CD4-positive, alpha-beta T cell treated with Interleukin-2 at 100 ng/mL for 4 hours (primary cell): ENCODE measurements around the gene OPHN1.
"Not testable (repeated sequence)": the region's sequence is repeated elsewhere in the genome, so short reads cannot be mapped to it uniquely, and the experiment has no call there.

ENCODE experiments used
- DNase-seq: peaks from one replicate; pipeline ENCODE4 v3.0.0-alpha.2; 2020; ENCODE audit warnings: low spot score

OPHN1 gene

DNA sequence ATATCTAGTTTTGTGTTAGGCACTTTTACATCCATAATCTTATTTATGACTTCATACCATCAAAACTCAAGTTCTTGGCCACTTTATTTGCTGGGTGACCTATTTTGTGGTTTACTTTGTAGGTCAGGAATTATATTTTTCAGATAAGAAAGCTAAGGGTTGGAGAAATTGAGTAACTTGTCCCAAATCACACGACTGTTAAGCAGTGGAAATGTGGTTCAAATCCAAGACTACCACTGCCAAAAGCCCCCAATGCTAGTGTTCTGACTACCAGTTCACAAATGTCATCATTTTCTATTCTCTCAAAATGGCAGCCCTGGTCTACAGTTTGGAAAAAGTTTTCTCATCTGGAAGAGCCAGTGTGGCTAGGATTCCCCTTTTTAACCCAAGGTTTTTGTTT is 74.6 kb downstream of the OPHN1 start:
- DNase-seq: no peak

DNA sequence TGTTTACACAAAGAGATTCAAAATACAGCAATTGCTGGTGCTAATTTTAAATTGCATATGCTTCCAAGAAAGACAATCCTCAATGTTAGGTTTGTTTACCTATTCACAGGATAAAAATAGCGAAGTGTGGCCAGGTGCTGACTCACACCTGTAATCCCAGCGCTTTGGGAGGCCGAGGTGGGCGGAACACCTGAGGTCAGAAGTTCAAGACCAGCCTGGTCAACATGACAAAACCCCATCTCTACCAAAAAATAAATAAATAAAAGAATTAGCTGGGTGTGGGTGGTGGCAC is 77.7 kb downstream of the OPHN1 start:
- DNase-seq: no peak

DNA sequence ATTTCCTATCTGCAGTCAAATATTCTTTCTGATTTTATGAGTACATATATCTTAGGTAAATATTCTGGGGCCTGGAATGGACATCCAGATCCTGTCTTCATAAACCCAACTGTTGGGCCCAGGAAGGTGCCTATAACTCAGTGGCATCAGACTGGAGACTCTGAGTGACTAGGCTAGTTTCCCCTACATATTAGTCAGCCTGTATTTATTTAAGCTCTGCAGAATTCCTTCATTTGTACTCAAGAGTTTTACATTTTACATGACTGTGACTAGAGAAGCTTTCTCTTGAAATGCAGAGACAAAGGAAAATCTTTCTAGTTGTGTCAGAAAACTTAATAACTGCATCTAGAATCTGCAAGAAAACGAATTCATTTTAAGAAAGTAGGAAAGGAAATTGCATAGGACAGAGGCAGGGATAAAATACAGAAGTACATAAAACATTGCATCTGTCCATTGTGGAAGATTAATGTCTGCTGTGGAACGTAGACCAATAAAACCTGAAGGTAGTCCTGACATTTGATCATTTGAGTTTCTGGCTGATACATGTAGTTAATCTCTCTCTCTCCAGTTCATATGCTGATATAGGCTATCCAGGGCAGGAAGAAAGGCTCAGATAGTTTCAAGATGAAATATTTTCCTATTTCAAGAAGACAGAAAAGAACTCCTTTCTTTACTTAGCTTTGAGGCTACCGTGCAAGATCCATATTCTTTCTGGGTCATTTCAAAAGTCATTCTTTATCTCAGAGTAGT is 78.2 kb downstream of the OPHN1 start:
- no peak for DNase-seq

DNA sequence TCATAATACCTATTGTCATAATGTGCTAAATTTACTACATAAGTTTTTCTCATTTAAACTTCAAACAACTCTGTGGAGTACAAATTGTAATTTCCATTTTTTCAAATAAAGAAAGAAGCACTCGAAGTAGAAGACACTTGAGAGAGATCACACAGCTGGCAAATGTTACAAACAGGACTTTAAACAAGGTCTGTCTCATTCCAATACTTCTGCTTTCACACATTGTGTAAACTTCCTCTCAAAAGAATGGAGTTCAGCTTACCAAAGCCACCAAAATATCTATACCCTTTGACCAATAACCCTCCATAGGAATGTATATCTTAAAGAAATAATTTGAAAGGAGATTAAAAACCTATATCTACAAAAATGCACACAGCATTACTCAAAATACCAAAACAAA is 88.3 kb downstream of the OPHN1 start:
- no peak for DNase-seq

DNA sequence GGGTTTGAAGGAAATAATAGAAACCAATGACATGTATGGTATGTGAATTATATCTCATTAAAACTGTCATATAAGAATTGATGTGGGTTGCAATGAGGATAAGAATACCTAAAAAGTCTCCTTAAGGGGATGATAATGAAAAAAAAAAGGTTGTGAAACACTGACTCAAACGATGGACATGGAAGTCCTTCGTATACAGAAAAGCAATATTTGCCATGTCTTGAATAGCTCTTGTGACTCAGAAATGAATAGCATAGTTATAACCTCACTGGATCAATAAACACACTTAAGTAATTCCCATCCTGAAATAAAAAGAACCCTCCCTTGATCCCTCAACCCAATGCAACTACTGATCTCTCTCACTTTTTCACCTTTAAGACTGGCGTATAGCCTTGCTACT is 89.7 kb downstream of the OPHN1 start:
- DNase-seq: no peak

DNA sequence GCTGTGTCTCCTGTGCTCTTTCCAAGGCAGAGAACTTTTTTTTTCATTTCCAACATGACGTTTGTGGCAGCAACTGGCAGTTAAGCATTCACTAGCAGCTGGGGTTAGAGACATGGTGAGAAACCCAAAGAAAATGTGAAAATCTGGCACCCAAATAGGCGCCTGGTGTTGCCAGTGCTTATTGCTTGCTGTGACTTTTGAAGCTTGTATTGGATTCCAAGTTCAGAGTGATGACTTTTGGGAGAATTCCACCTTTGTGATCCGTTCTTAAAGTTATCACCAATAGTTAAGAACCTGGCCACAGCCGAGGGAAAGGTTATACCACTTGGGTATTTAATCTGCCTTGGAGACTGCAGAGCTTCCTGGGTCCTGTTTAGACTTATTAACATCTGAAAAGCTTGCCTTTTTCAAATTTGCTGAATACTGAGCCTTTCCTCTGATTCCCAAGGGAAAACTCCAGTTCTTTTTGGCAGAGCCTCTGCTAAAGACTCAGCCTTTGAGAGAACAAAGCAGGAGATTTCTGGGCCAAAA is 101.0 kb downstream of the OPHN1 start:
- no peak for DNase-seq

DNA sequence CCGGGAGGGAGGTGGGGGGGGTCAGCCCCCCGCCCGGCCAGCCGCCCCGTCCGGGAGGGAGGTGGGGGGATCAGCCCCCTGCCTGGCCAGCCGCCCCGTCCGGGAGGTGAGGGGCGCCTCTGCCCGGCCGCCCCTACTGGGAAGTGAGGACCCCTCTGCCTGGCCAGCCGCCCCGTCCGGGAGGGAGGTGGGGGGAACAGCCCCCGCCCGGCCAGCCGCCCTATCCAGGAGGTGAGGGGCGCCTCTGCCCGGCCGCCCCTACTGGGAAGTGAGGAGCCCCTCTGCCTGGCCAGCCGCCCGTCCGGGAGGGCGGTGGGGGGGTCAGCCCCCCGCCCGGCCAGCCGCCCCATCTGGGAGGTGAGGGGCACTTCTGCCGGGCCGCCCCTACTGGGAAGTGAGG is 106.5 kb downstream of the OPHN1 start:
- DNase-seq: not testable (repeated sequence)

DNA sequence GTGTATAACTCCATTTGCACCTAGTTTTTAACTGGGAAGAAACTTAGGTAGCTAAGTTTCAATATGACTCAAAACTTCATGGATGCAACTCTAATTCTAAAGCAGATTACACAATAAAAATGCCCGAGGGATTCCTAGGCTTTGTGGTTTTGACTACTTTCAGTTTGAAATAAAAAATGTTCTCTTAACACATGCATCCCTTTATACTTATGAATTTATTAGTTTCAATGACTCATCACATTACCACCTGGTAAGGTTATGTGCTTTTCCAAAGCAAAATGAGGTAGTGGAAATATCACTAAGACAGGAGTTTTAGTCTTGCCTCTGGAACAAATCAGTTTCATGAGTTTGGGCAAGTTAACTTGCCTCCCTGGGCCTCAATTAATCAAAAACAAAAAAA is 125.5 kb downstream of the OPHN1 start:
- DNase-seq: no peak

DNA sequence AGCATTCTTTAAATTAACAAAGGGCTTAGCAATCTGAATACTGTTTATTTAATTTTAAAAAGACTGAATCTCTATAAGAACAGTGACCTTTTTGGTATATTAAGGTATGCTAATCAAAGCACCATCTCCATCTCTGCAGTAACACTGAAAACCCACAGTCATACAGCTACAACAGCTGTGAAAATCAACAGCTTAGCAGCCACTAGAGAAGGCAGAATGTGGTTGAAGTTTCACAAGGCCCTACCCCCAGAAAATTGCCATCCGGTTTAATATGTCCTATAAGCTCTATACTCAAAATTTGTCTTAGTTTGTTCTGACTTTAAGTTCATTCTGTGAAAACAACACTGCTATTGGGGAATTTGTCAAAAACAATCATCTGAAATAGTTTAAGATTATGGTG is 128.7 kb downstream of the OPHN1 start:
- DNase-seq: no peak

DNA sequence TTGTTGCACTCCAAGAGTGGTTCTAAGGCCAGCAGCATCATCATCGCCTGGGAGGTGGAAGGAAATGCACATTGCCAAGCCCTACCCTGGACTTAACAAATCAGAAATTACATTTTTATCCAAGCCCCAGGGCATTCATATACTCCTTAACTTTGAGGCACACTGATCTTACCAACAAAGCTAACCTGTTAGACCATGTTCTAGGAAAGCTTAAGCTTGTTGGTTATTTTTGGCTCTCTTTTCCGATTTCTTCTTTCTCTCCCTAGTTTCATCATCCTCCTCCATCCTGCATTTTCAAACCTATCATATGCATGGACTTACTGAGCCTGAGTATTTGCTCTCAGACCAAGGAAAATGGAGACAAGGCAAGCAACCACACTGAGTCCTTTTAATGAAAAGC is 133.4 kb downstream of the OPHN1 start:
- no peak for DNase-seq

DNA sequence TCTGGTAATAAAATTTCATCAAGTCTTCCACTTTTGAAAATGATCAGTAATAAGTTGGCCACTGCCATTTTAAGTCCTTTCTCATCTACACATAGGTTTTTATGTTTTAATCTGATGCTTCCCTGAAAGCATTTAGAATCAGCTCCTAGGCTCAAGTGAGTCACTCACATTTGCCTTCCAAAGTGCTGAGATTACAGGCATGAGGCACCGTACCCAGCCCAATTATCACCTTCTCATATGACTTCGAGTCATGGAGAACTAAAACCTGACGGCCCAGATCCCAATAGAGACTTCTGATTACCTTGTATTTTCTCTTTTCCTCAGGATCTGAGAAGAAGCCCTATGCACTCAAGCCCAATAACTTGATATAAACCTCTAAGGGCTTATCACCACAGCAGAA is 140.8 kb downstream of the OPHN1 start:
- no peak for DNase-seq

DNA sequence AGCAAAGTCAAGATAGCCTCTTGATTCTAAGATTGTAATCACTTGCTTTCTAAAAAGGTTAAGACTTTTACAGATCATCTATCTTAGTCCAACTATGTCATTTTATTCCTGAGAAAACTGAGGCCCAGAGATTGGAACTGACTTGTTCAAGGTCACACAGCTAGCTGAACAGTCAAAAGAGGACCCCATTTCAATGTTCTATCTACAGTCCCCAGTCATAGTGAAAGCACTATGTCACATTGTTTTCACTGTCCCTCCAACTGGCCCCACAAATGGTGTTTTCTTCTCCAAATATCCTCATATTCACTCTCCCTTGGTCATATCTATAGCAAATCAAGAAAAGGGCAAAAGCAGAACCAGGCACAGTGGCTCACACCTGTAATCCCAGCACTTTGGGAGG is 145.2 kb downstream of the OPHN1 start:
- DNase-seq: no peak

DNA sequence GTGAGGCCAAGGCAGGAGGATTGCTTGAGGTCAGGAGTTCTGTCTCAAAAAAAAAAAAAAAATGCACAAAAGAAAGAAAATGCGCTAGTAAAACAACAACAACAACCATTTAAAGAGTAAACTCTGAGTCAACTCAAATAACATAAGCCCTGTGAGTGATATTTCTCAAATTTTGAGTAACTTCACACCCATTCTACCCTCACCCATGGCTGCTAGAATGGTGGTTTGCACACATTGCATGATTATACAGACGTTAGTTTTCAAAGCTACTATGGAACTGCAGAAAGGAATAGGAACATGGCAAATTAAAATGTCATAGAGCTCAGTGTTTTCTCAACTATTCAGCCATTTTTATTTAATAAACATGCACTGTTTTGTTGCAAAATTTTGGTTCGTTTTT is 145.9 kb downstream of the OPHN1 start:
- DNase-seq: no peak

DNA sequence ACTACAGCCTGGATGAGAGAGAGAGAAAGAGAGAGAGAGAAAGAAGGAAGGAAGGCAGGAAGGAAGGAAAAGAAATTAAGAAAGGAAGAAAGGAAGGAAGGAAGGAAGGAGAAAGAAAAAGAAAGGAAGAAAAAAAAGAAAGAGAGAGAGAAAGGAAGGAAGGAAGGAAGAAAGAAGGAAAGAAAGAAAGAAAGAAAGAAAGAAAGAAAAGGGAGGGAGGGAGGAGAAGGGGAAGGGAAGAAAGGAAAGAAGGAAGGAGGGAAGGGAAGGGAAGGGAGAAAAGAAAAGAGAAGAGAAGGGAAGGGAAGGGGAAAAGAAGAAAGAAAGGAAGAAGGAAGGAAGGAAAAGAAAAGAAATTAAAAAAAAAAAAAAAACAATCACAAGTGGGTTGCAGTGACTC is 146.3 kb downstream of the OPHN1 start:
- DNase-seq: no peak

DNA sequence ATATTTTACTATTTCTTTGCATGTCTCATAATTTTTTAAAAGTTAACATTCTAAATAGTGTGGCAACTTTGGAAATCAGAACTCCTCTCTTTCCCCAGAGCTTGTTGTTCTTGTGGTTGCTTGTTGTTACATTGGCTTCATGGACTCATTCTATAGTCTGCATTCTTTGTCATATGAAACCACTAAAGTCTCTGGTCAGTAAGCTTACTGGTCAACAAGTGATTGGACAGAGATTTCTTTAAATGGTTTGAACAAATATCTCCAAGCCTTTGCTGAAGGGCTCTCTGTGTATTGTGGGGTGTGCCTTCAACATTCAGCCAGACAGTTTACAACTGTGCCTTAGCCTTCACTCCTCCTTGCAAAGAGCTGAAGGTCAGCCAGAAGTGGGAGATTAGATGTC is 147.2 kb downstream of the OPHN1 start:
- no peak for DNase-seq

DNA sequence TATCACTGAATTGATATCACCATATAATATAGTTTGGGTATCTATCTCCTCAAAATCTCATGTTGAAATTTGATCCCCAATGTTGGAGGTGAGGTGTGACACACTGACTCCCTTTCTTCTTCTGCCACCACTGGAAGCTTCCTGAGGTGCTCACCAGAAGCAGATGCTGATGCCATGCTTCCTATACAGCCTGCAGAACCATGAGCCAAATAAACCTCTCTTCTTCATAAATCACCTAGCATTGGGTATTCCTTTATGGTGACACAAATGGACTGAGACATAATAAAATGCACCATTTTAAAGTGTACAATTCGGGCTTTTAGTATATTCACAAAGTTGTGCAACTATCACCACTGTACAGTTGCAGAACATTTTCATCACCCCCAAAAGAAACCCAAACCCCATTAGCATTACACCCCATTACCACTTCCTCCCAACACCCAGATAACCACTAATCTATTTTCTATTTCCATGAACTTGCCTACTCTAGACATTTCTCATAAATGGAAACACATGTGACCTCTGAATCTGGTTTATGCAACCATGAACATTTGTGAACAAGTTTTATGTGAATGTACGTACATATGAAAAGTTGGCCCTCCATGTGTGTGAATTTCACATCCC is 148.9 kb downstream of the OPHN1 start:
- no peak for DNase-seq

DNA sequence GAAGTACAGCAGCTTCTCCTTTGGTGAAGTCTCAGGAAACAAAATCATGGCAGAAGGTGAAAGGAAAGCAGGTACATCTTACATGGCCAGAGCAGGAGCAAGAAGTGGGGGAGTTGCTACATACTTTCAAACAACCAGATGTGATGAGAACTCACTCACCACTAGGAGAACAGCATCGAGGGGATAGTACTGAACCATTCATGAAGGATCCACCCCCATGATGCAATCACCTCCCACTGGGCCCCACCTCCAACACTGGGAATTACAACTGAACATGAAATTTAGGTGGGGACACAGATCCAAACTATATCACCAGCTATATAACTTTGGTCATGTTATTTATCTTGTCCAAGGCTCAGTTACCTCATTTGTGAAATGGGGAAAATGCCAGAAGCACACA is 159.4 kb downstream of the OPHN1 start:
- no peak for DNase-seq

DNA sequence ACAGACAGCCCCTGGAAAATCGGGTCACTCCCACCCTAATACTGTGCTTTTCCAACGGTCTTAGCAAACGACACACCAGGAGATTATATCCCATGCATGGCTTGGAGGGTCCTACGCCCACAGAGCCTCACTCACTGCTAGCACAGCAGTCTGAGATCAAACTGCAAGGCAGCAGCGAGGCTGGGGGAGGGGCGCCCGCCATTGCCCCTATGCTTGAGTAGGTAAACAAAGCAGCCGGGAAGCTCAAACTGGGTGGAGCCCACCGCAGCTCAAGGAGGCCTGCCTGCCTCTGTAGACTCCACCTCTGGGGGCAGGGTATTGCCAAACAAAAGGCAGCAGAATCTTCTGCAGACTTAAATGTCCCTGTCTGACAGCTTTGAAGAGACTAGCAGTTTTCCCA is 168.5 kb downstream of the OPHN1 start:
- DNase-seq: not testable (repeated sequence)

DNA sequence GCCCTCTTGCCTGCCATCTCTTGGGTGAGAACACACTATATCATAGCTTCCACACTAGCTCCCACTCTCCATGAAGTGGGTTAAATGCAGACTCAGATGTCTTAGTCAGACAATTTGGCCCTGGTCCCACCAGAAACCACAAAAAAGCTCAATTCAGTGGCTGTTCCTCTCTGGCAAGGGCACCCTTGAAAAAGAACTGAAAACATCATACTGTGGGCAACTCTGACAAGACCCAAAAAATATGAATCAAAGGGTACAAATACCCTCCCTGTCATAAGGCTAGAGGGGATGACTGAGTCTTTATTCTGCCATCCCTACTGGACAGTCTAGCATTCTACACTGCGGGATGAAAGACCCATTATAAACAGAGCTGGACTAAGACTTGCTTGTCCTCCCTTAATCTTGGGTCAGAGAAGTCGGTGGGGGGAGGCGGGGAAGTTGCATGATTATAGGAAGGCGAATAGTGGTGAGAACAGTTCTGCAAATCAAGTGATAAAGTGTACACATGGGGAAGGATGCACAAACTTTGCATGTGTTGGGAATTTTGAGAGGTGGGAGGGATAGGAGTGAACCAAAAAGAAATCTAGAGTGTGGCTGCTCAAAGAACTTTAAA is 172.1 kb downstream of the OPHN1 start:
- DNase-seq: no peak

DNA sequence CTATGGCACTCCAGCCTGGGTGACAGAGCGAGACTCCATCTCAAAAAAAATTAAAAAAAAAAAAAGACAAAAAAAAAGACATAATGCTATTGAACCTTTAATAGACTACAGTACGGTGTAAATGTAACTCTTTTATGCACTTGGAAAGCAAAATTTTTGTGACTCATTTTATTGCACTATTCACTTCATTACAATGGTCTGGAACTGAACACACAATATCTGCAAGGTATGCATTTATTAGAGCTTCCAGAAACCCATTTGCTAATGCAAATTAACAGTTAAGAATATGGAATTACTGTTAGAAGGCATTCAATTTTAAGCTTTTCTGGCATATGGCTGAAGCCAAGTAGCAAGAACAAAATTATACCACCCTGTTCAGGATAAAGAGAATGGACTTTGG is 176.3 kb downstream of the OPHN1 start:
- no peak for DNase-seq

DNA sequence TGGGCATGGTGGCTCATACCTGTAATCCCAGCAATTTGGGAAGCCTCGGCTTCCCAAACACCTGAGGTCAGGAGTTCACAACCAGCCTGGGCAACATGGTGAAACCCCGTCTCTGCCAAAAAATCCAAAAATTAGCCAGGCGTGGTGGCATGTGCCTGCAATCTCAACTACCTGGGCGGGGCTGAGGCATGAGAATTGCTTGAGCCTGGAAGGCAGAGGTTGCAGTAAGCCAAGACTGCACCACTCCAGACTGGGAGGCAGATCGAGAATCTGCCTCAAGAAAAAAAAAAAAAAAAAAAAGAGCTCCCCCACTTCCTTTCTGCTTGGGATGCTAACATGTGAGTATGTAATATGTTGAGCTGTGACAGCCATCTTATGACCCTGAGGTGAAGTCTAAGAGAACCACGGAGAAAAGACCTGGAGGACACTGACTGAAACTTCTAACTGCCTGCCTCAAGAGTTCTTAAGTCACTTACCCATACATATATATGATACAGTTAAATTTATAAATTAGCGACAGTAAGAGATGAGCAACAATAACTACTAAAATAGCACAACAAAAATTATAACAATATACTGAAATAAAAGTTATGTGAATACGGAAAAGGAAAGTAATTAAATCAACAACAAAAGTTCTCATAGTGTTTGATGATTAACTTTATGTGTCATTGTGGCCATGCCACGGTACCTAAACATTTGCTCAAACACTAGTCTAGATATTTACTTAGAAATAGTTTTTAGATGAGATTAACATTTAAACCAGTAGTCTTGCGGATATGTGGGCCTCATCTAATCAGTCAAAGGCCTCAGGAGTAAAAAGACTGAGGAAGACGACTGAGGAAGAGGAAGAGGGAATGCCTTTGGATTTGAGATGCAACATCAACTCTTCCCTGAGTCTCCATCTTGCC is 178.3 kb downstream of the OPHN1 start:
- DNase-seq: no peak

DNA sequence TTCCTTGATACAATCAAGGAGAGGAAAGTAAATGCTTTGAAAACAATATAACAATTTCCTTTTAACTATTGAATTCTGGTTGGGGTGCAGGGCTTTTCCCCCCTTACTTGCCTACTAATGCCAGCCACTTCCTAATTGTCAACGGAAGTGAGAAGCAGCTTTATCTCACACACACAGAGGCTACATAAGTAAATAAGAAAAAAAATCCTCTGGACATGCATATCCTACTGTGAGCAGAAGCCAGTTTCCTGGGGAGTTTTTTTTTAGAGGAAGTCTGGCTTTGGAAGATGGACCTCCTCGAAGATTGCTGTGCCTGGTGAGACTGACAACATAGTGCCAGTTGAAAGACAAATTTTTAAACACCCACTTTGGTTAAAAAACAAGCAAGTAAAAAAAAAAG is 180.6 kb downstream of the OPHN1 start:
- DNase-seq: no peak

DNA sequence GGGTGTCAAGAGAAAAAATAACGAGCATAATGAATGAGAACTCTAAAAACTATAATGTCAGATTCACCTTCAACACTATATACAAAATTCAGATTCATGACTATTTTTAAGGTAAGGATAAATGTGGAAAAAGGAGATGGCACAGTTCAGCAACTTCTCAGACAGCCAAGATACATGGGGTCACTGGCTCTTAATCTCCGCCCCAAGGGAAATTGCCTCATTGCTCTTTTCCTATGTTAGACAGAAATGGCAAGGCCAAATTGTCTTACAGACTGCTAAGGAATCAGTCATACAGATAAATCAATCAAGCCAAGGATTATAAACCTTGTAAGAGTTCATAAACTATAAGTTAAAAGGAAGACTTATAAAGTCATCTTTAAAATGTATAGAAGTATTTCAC is 183.4 kb downstream of the OPHN1 start:
- DNase-seq: no peak
